HG03108 (cell line): Measurements from ENCODE around the gene GTF3C1.

ENCODE experiments used
- ATAC-seq: cut with Tn5 transposase; IDR thresholded peaks from one replicate; pipeline ENCODE4 v1.9.1; 2021; ENCODE audit warnings: moderate library complexity; ENCODE audit not compliant: unreplicated experiment

The GTF3C1 gene

GRCh38 chr16:27489906-27490305 lies 59.8 kb downstream of the GTF3C1 start:
- ATAC-seq: no peak

GRCh38 chr16:27489421-27489820 lies 60.3 kb downstream of the GTF3C1 start:
- ATAC-seq: no peak

- ATAC-seq: no peak
Observed at GRCh38 chr16:27486760-27487159, 63.0 kb downstream of the GTF3C1 start.

GRCh38 chr16:27486344-27486743 lies 63.4 kb downstream of the GTF3C1 start:
- ATAC-seq: no peak

- no peak for ATAC-seq
Observed at GRCh38 chr16:27485811-27486210, 63.9 kb downstream of the GTF3C1 start.

GRCh38 chr16:27485126-27485525 lies 64.6 kb downstream of the GTF3C1 start:
- no peak for ATAC-seq

- no peak for ATAC-seq
Observed at GRCh38 chr16:27483624-27484023, 66.1 kb downstream of the GTF3C1 start.

- ATAC-seq: no peak
Observed at GRCh38 chr16:27483088-27483437, 66.7 kb downstream of the GTF3C1 start.

- ATAC-seq: no peak
Observed at GRCh38 chr16:27482397-27483087, 67.2 kb downstream of the GTF3C1 start.

- no peak for ATAC-seq
Observed at GRCh38 chr16:27481282-27481934, 68.3 kb downstream of the GTF3C1 start.

GRCh38 chr16:27480761-27481160 lies 69.0 kb downstream of the GTF3C1 start:
- ATAC-seq: no peak

- ATAC-seq: no peak
Observed at GRCh38 chr16:27476240-27476639, 73.5 kb downstream of the GTF3C1 start.

- ATAC-seq: no peak
Observed at GRCh38 chr16:27475561-27475960, 74.2 kb downstream of the GTF3C1 start.

- ATAC-seq: no peak
Observed at GRCh38 chr16:27474921-27475320, 74.8 kb downstream of the GTF3C1 start.

GRCh38 chr16:27474041-27474440 lies 75.7 kb downstream of the GTF3C1 start:
- ATAC-seq: no peak

- ATAC-seq: no peak
Observed at GRCh38 chr16:27473101-27473900, 76.4 kb downstream of the GTF3C1 start.

- ATAC-seq: no peak
Observed at GRCh38 chr16:27472091-27473020, 77.4 kb downstream of the GTF3C1 start.

GRCh38 chr16:27471661-27472060 lies 78.1 kb downstream of the GTF3C1 start:
- no peak for ATAC-seq

- ATAC-seq: no peak
Observed at GRCh38 chr16:27470567-27471431, 78.9 kb downstream of the GTF3C1 start.

- no peak for ATAC-seq
Observed at GRCh38 chr16:27468941-27469531, 80.7 kb downstream of the GTF3C1 start.
